T-helper 17 cell (primary cell): Measurements from ENCODE around the gene CEP83. TPM values are rescaled to one million over a fixed set of nuclear protein-coding genes. Genes with fewer than 3 reads are reported as not detected.

Experiments used
- ATAC-seq: fragments of 150-1000 bp; cut with Tn5 transposase; 2 replicates; pipeline ENCODE4 v1.10.0; 2021; ENCODE audit warnings: mild to moderate bottlenecking, moderate library complexity
- DNase-seq, 3 donors: peaks; one replicate each; pipeline versions ENCODE4 v3.0.0 to v3.0.0-alpha.2; 2020 to 2021
- H3K9me3 ChIP-seq: one replicate; pipeline ENCODE4 v1.7.0; 2013; ENCODE audit warnings: low read length, mild to moderate bottlenecking; ENCODE audit not compliant: control insufficient read depth, poor library complexity, severe bottlenecking
- H3K27ac Mint-ChIP-seq: one replicate; pipeline ENCODE4 v1.8.0; 2022; ENCODE audit warnings: mild to moderate bottlenecking, moderate library complexity, mixed read lengths
- H3K27me3 Mint-ChIP-seq: one replicate; pipeline ENCODE4 v1.8.0; 2022; ENCODE audit warnings: mixed read lengths
- H3K36me3 Mint-ChIP-seq: one replicate; pipeline ENCODE4 v1.8.0; 2022; ENCODE audit warnings: low read depth, mixed read lengths
- H3K4me1 Mint-ChIP-seq: one replicate; pipeline ENCODE4 v1.8.0; 2022; ENCODE audit warnings: mild to moderate bottlenecking, mixed read lengths
- H3K4me3 Mint-ChIP-seq: one replicate; pipeline ENCODE4 v1.8.0; 2022; ENCODE audit warnings: mild to moderate bottlenecking, moderate library complexity, mixed read lengths
- total RNA-seq, 4 donors: library from RNA in 2 of 4; stranded (reverse) in 2 of 4; gene quantifications; one replicate each; pipeline ENCODE4 v1.2.3 and lab custom pipeline; 2022 to 2026

CEP83 gene
- total RNA-seq, 2 donors from 2014 or later: 19.1 to 19.7 TPM

DNA sequence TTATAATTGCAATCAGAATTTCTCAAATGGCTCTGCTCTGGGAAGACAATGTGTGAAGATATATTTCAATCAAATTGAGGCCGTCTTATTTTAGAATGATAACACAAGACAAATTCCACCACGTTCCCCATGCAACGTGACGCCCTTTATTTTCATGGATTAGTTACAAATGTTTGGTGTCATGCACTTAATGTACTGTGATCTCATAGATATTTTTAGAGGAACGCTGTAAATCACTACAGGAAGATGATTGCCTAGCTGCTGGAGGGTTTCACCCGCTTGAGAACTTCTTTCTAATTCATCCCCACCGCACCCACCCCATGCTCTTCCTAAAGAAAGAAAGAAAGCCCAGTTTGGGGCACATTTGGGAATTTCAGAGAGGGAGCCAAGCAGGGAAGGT lies 194.1 kb downstream of the CEP83 start:
- no peak overlapping the region for H3K4me3 Mint-ChIP-seq
- H3K4me1 Mint-ChIP-seq: peaks cover 28% of the 10 kb centered on the region
- no peak for DNase-seq

DNA sequence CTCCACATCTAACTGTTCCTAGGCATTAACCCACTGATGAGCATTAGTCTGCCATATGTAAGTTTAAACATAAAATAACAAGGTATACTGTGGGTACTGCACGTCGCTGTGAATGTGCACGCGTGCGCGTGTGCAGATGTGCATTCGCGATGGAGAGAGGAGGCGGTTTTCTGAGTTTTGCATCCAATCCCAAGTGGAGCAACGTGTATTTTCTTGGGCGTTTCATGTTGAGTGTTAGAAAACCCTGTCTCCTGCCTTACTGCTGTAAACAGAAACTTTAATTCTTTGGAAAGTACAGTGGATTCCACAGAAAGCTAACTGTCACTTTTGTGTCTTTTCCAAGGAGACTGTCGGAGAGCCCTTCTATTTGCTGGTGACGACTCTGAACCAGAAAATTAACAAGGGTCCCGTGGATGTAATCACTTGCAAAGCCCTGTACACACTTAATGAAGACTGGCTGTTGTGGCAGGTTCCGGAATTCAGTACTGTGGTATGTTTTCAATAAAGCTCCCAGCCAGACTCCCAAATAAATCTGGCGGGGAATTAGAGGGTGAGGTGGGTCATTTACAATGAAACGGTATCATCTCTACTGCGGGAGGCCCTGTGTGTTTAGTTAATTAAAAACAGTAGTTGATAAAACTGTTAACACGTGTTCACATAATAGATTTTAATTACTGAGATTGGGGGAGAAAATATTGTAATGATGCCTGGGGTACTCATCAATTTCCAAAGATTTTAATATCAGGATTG lies 194.8 kb downstream of the CEP83 start:
- peak overlapping the region; percentile 98 for H3K27ac Mint-ChIP-seq
- H3K4me3 Mint-ChIP-seq: no peak overlapping the region
- H3K4me1 Mint-ChIP-seq: peaks cover 24% of the 10 kb centered on the region
- H3K9me3 ChIP-seq: no peaks in the 10 kb centered on the region
- no peak for DNase-seq
- peaks cover 7% of the 10 kb centered on the region for H3K36me3 Mint-ChIP-seq
- ATAC-seq: no peak
- no peaks in the 10 kb centered on the region for H3K27me3 Mint-ChIP-seq

More for the DNA sequence above, 194.1 kb downstream of the CEP83 start:
- Mint-ChIP-seq H3K27me3 (no peaks in the 10 kb centered on the region), H3K36me3 (peaks cover 7% of the 10 kb centered on the region), H3K27ac (peak overlapping the region; percentile 21)
- H3K9me3 ChIP-seq: no peaks in the 10 kb centered on the region
- no peak for ATAC-seq

DNA sequence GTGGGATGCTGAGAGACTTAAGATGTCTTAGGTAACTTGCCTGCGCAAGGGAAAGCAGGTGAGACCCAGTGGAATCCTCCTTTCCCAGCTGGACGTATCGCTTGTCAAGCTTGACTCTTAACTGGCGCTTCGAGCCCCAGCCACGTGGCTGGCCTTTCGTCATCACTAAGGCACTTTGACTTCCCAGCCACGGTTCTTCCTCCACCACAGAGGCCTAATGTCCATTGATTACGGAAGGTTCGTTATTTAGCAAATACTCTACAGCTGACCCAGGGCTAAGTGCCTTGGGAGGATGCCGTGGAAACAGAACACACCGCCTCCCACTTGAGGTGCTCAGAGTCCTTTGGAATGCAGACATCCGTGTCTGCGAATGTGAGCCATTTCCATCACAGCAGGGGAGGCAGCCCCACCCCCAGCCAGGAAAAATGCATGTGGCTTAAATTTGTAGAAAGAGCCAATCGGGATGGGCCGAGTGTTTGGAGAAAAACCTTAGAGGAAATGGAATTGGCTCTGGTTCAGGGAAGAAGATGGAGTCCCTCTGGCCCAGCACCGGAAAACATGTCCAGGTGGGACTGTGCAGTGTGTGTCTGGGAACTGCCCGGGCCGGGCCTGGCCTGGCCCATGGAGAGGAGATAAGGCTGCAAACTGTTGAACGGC lies 195.6 kb downstream of the CEP83 start:
- H3K9me3 ChIP-seq: no peaks in the 10 kb centered on the region
- H3K36me3 Mint-ChIP-seq: peaks cover 7% of the 10 kb centered on the region
- H3K4me3 Mint-ChIP-seq: peak overlapping the region; percentile 93
- no peak for ATAC-seq
- H3K27ac Mint-ChIP-seq: peak overlapping the region; percentile 98
- H3K27me3 Mint-ChIP-seq: no peaks in the 10 kb centered on the region
- peaks cover 21% of the 10 kb centered on the region for H3K4me1 Mint-ChIP-seq
- no peak for DNase-seq

DNA sequence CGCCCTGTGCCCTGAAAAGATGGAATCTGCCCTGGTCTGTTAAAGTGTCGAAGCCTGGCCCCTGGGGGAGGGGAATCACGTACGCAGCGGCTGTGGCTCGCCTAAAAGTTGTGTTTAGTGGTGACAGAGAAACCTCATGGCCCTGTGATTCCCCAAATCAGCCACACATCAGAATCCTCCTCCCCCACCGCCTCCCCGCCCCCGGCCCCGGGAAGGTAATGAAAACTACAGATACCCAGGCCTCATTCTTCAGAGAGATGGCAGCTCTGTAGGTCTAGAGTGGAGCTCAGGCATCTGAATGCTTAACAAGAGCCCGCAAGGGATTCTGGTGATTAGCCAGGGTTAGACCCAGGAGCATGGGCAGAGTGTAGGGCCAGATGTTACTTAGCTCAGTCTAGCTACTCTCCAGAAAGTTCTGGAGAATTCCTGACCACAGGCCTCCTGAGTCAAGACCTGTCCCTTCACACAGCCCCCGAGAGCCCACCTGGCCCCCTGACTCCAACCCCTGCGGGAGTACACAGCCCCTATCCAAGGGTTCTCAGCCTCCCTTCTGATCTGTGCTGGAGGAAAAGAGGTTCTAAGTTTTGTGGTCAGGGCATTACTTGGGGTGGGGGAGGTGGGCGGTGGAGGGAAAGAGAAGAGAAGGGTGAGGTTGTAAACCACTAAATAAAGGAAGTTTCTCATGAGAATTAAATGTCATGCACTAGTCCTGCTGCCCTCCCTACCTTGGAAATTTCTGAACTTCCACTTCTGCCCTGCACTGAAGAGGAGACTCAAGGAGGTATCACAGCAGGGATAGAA lies 196.5 kb downstream of the CEP83 start:
- no peaks in the 10 kb centered on the region for H3K27me3 Mint-ChIP-seq
- peak overlapping the region; percentile 98 for H3K27ac Mint-ChIP-seq
- peaks cover 7% of the 10 kb centered on the region for H3K36me3 Mint-ChIP-seq
- H3K9me3 ChIP-seq: no peaks in the 10 kb centered on the region
- peaks cover 19% of the 10 kb centered on the region for H3K4me1 Mint-ChIP-seq
- DNase-seq (peak in 2 of 3 donors; percentile 23 to 43), ATAC-seq (peak; percentile 88)
- H3K4me3 Mint-ChIP-seq: peak overlapping the region; percentile 93

DNA sequence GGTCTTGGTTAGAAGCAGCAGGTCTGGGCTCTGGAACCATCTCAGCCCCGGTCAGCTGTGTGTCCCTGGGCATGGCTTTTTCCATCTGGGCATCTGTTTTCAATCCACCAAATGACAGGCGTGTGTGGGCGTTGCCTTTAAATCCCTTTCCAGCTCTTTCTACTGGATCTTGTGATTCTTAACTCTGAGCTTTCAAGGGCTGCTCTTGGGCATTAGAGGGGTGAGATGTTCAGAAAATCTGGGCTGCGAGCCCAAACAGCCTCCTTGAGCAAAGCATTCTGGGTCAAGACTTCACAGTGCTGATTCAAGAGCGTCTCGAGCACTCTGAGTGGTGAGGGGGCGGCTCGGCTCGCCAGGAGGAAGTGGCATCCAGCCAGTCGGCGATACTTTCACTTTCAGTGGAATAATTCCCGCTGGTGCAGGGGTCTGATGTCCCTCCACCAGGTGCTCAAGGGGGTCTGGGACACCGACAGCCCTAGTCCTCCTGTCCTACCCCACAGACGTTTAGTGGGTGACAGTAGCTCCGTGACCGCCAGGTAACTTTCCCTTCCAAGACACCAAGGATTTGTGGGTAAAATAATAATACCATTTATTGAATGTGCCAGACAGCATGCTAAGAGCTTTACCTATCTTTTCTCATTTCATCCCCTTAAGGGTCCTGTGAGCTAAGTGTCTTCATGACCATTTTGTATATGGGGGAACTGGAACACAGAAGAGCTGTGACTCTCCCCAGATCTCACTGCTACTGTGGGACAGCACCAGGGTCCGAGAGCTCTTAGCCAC lies 197.2 kb downstream of the CEP83 start:
- H3K4me3 Mint-ChIP-seq: peak overlapping the region; percentile 93
- peaks cover 7% of the 10 kb centered on the region for H3K36me3 Mint-ChIP-seq
- ATAC-seq (peak; percentile 82), DNase-seq (peak; percentile 26 to 46 (median 29))
- peak overlapping the region; percentile 98 for H3K27ac Mint-ChIP-seq
- no peaks in the 10 kb centered on the region for H3K27me3 Mint-ChIP-seq
- no peaks in the 10 kb centered on the region for H3K9me3 ChIP-seq
- H3K4me1 Mint-ChIP-seq: peaks cover 19% of the 10 kb centered on the region

DNA sequence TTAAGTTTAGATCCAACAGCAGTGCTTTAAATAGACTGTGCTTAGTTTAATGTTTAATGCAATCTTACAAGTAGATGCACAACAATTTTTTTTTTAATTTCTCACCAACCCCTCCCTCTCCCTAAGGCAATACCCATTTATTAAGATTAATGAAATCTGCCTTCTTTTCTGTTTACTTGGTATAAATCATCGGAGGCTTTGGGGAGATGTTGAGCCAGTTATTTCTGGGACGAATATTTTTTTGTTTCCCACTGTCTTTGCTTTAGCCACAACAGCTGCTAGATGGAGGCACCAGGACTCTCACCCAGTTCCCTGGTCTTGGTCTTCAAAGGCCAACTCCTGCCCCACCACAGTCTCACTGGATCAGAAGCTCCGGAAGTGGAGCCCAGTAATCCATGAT lies 197.9 kb downstream of the CEP83 start:
- peaks cover 16% of the 10 kb centered on the region for H3K4me1 Mint-ChIP-seq
- no peak for ATAC-seq
- no peaks in the 10 kb centered on the region for H3K27me3 Mint-ChIP-seq
- peak overlapping the region; percentile 98 for H3K27ac Mint-ChIP-seq
- no peak for DNase-seq
- no peaks in the 10 kb centered on the region for H3K9me3 ChIP-seq
- peaks cover 4% of the 10 kb centered on the region for H3K36me3 Mint-ChIP-seq
- H3K4me3 Mint-ChIP-seq: peak overlapping the region; percentile 93

DNA sequence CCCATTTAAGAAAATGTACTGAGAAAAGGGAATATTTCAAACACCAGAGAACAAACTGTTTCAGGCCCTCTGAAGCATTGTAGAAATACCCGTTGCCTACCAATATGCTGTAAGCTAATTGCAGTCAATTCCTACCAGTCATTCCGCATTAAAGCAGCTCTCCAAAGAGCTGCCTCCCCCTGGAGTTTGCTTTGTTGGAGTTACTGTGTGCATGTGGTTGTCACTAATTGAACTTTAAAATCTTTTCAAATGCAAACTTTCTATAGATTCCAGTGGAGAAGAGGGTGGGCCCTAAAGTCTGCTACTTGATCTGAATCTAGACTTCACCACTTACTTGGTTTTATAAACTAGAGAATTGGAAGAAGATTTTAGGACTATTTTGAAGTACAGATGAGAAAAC lies 198.5 kb downstream of the CEP83 start:
- no peaks in the 10 kb centered on the region for H3K27me3 Mint-ChIP-seq
- H3K36me3 Mint-ChIP-seq: peaks cover 4% of the 10 kb centered on the region
- peaks cover 16% of the 10 kb centered on the region for H3K4me1 Mint-ChIP-seq
- DNase-seq (no peak), ATAC-seq (no peak)
- H3K4me3 Mint-ChIP-seq: no peak overlapping the region
- peak overlapping the region; percentile 98 for H3K27ac Mint-ChIP-seq
- no peaks in the 10 kb centered on the region for H3K9me3 ChIP-seq

DNA sequence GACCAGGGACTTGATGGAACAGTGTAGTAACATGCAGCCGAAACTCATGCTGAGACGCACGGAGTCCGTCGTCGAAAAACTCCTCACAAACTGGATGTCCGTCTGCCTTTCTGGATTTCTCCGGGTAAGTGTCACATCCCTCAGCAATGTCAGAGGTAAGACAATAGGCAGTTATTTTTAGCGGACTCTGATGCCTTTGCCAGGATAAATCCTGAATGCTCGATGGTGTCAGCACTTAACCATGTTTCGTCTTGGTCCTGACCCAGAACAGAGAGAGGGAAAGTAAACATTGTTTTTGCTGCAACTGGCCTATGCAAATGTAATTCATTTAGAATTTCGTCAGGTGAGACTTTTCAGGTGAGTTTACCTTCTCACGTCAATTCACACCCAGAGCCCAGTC lies 198.9 kb downstream of the CEP83 start:
- Mint-ChIP-seq H3K4me1 (peaks cover 16% of the 10 kb centered on the region), H3K4me3 (no peak overlapping the region), H3K36me3 (peaks cover 4% of the 10 kb centered on the region), H3K27ac (peak overlapping the region; percentile 98), H3K27me3 (no peaks in the 10 kb centered on the region)
- ATAC-seq (no peak), DNase-seq (no peak)
- no peaks in the 10 kb centered on the region for H3K9me3 ChIP-seq

DNA sequence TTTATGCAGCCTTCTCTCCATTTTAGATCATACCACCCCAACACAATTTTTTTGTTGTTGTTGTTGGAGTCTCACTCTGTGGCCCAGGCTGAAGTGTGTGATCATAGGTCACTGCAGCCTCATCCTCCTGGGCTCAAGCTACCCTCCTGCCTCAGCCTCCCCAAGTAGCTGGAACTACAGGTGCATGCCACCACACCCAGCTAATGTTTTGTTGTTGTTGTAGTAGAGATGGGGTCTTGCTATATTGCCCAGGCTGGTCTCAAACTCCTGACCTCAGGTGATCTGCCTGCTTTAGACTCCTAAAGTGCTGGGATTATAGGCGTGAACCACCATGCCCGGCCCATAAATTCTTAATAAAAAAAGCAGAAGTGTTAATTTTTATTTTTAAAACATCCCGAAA lies 199.7 kb downstream of the CEP83 start:
- no peak overlapping the region for H3K4me3 Mint-ChIP-seq
- ATAC-seq (no peak), DNase-seq (no peak)
- no peaks in the 10 kb centered on the region for H3K9me3 ChIP-seq
- no peak overlapping the region for H3K27ac Mint-ChIP-seq
- H3K36me3 Mint-ChIP-seq: peaks cover 8% of the 10 kb centered on the region
- H3K4me1 Mint-ChIP-seq: peaks cover 16% of the 10 kb centered on the region
- H3K27me3 Mint-ChIP-seq: no peaks in the 10 kb centered on the region

DNA sequence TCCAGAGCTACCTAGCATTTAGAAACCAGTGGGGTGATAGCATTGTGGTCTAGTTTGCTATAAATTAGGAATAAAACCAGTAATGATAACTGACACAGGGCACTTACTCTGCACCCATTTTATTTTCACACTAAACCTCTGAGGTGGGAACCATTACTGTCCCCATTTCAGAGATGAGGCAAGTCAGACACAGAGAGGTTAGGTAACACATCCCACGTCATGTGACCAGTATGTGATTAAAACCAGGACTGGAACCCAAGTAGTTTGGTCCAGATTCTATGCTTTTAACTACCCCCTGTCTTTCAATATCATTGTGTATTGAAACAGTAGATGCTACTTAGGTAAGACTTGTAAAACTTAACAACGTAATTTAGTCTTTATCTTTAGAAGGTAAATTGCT lies 201.1 kb downstream of the CEP83 start:
- Mint-ChIP-seq H3K36me3 (peaks cover 8% of the 10 kb centered on the region), H3K27ac (no peak overlapping the region), H3K4me3 (no peak overlapping the region), H3K4me1 (peaks cover 13% of the 10 kb centered on the region), H3K27me3 (no peaks in the 10 kb centered on the region)
- ATAC-seq (no peak), DNase-seq (no peak)
- no peaks in the 10 kb centered on the region for H3K9me3 ChIP-seq
